PC-9 (cell line): Measurements from ENCODE around the gene SP3. TPM values are rescaled to one million over a fixed set of nuclear protein-coding genes. Genes with fewer than 3 reads are reported as not detected.

Experiments
- BruUV-seq: library from RNA; stranded (reverse); fragments of 400-500 nt; replicated peaks from 2 replicates; lab custom pipeline; 2021; lab: Mats Ljungman, UMichigan
- CTCF ChIA-PET: fragments of 300-600 bp; sonication (Branson Sonifier 250); formaldehyde crosslinking; loops from one replicate; lab custom pipeline; 2022; ENCODE audit warnings: antibody characterized with exemption; lab: Charles Lee
- POLR2A ChIA-PET: fragments of 300-600 bp; sonication (Branson Sonifier 250); formaldehyde crosslinking; loops from one replicate; lab custom pipeline; 2022; ENCODE audit warnings: antibody characterized with exemption; ENCODE audit not compliant: unreplicated experiment; lab: Charles Lee
- DNase-seq, 2 experiments: peaks; one replicate each; pipeline versions ENCODE4 v3.0.0 to v3.0.0-alpha.2; 2015 to 2022; ENCODE audit warnings: mixed read lengths in 1 of 2
- H2AFZ ChIP-seq: fragments of 200-600 bp; sonication (generic); 2 replicates; pipeline ENCODE4 v1.8.1; 2017; ENCODE audit warnings: antibody characterized with exemption
- H3F3A ChIP-seq: fragments of 200-600 bp; sonication (generic); 2 replicates; pipeline ENCODE4 v1.8.1; 2017; ENCODE audit warnings: antibody characterized with exemption, mild to moderate bottlenecking, low read depth; ENCODE audit not compliant: insufficient read depth
- H3K27ac ChIP-seq: fragments of 200-600 bp; sonication (generic); 2 replicates; pipeline ENCODE4 v1.6.1; 2016; ENCODE audit warnings: mixed run types
- H3K27me3 ChIP-seq: fragments of 200-600 bp; sonication (generic); 2 replicates; pipeline ENCODE4 v1.6.1; 2016; ENCODE audit warnings: low read depth, mixed run types; ENCODE audit not compliant: insufficient read depth
- H3K36me3 ChIP-seq: fragments of 200-600 bp; sonication (generic); 2 replicates; pipeline ENCODE4 v1.6.1; 2016; ENCODE audit warnings: low read depth, mixed run types
- H3K4me1 ChIP-seq: fragments of 200-600 bp; sonication (generic); replicated peaks from 2 replicates; pipeline ENCODE4 v1.6.1; 2016; ENCODE audit warnings: mixed run types; ENCODE audit not compliant: insufficient read depth
- H3K4me2 ChIP-seq: fragments of 200-600 bp; sonication (generic); 2 replicates; pipeline ENCODE4 v1.6.1; 2017; ENCODE audit warnings: mixed run types
- H3K4me3 ChIP-seq: fragments of 200-600 bp; sonication (generic); 2 replicates; pipeline ENCODE4 v1.6.1; 2016; ENCODE audit warnings: mixed run types
- H3K79me2 ChIP-seq: fragments of 200-600 bp; sonication (generic); 2 replicates; pipeline ENCODE4 v1.6.1; 2017; ENCODE audit warnings: low read depth, mixed run types
- H3K9me2 ChIP-seq: fragments of 200-600 bp; sonication (generic); 2 replicates; pipeline ENCODE4 v1.8.1; 2017; ENCODE audit warnings: mild to moderate bottlenecking; ENCODE audit not compliant: insufficient read depth
- H3K9me3 ChIP-seq: fragments of 200-600 bp; sonication (generic); 2 replicates; pipeline ENCODE4 v1.8.1; 2016; ENCODE audit warnings: low read depth; ENCODE audit not compliant: insufficient read depth
- H4K20me1 ChIP-seq: fragments of 200-600 bp; sonication (generic); 2 replicates; pipeline ENCODE4 v1.8.1; 2017; ENCODE audit not compliant: insufficient read depth
- CTCF ChIP-seq: fragments of 200-600 bp; sonication (generic); conservative IDR thresholded peaks from 2 replicates; pipeline ENCODE4 v1.6.1; 2017; ENCODE audit warnings: mixed run types, antibody characterized with exemption, mild to moderate bottlenecking, moderate library complexity
- EZH2 ChIP-seq: fragments of 200-600 bp; sonication (generic); IDR thresholded peaks from 2 replicates; pipeline ENCODE4 v1.8.0; 2017; ENCODE audit warnings: antibody characterized with exemption, low read depth
- intact Hi-C: fragments of 100-400 bp; cut with micrococcal nuclease; formaldehyde crosslinking; loops from one replicate; pipeline ENCODE4 v1.10.0; 2022; ENCODE audit not compliant: unreplicated experiment
- total RNA-seq: library from RNA; stranded (reverse); gene quantifications from 2 replicates; pipeline ENCODE4 v1.2.3, GENCODE V29; 2021

Gene SP3
- total RNA-seq, 1 experiment from 2014 or later, result 127 TPM

GRCh38 chr2:173909846-173910245 lies 55.3 kb downstream of the SP3 start:
- Histone ChIP-seq H3K36me3 (peaks cover 61% of the 10 kb centered on the region), H3K9me2 (no peaks in the 10 kb centered on the region), H3K4me3 (no peak overlapping the region), H3K79me2 (peaks cover 10% of the 10 kb centered on the region; the same call in 1 of the 2 replicates), H3K9me3 (no peaks in the 10 kb centered on the region), H3F3A (peaks cover 27% of the 10 kb centered on the region; the same call in 1 of the 2 replicates), H4K20me1 (peaks cover 11% of the 10 kb centered on the region; the same call in 1 of the 2 replicates), H3K4me1 (peaks cover 7% of the 10 kb centered on the region), H3K27ac (no peak overlapping the region), H3K27me3 (no peaks in the 10 kb centered on the region), H3K4me2 (no peak overlapping the region), H2AFZ (no peak overlapping the region)
- DNase-seq, result no peak
- ChIA-PET POLR2A (interaction anchor here (0.6 kb wide), 2 partner anchors 30 to 109 kb away, joined by 3 to 4 read pairs; no protein-coding TSS in a partner anchor), CTCF (no interaction called here)
- intact Hi-C loops, result loop anchor here (10.0 kb wide), 3 partner anchors 135 to 435 kb away; no protein-coding TSS in a partner anchor
- TF ChIP-seq EZH2 (no peak), CTCF (no peak)
- no TSS peak for BruUV-seq

GRCh38 chr2:173906626-173907025 lies 58.5 kb downstream of the SP3 start:
- BruUV-seq, result no TSS peak
- no peaks in the 10 kb centered on the region for H3K27me3 ChIP-seq
- TF ChIP-seq CTCF, result no peak
- TF ChIP-seq EZH2, result no peak
- H3K4me3 ChIP-seq, result no peak overlapping the region
- DNase-seq, result no peak
- no peak overlapping the region for H3K4me2 ChIP-seq
- no peak overlapping the region for H3K27ac ChIP-seq
- no peaks in the 10 kb centered on the region for H3K9me2 ChIP-seq
- H4K20me1 ChIP-seq, result no peaks in the 10 kb centered on the region
- intact Hi-C loops, result loop anchor here (10.0 kb wide), 1 partner anchor 138 kb away; no protein-coding TSS in a partner anchor
- peaks cover 40% of the 10 kb centered on the region for H3K36me3 ChIP-seq
- no peak overlapping the region for H2AFZ ChIP-seq
- H3F3A ChIP-seq, result peaks cover 21% of the 10 kb centered on the region; the same call in 1 of the 2 replicates
- H3K9me3 ChIP-seq, result no peaks in the 10 kb centered on the region
- H3K4me1 ChIP-seq, result no peaks in the 10 kb centered on the region
- CTCF ChIA-PET, result no interaction called here
- no peaks in the 10 kb centered on the region for H3K79me2 ChIP-seq
- POLR2A ChIA-PET, result interaction anchor here (0.7 kb wide), 1 partner anchor 9 kb away, joined by 4 read pairs; no protein-coding TSS in a partner anchor

GRCh38 chr2:173903601-173904394 lies 61.4 kb downstream of the SP3 start:
- Histone ChIP-seq H3K4me2 (no peak overlapping the region), H3K9me3 (no peaks in the 10 kb centered on the region), H3K4me3 (no peak overlapping the region), H4K20me1 (no peaks in the 10 kb centered on the region), H3F3A (0 out of 2 replicates have a peak, but pooled peaks cover 8% of the 10 kb centered on the region), H3K79me2 (no peaks in the 10 kb centered on the region), H3K4me1 (no peaks in the 10 kb centered on the region), H2AFZ (no peak overlapping the region), H3K27me3 (no peaks in the 10 kb centered on the region), H3K27ac (no peak overlapping the region), H3K36me3 (peaks cover 17% of the 10 kb centered on the region; the same call in 1 of the 2 replicates), H3K9me2 (no peaks in the 10 kb centered on the region)
- DNase-seq, result no peak
- intact Hi-C loops, result loop anchor here (10.0 kb wide), 1 partner anchor 141 kb away; no protein-coding TSS in a partner anchor
- no TSS peak for BruUV-seq
- ChIA-PET POLR2A (no interaction called here), CTCF (no interaction called here)
- TF ChIP-seq CTCF, result no peak
- no peak for TF ChIP-seq EZH2
